Measurements from ENCODE around the gene PAK1.

PAK1 gene

DNA sequence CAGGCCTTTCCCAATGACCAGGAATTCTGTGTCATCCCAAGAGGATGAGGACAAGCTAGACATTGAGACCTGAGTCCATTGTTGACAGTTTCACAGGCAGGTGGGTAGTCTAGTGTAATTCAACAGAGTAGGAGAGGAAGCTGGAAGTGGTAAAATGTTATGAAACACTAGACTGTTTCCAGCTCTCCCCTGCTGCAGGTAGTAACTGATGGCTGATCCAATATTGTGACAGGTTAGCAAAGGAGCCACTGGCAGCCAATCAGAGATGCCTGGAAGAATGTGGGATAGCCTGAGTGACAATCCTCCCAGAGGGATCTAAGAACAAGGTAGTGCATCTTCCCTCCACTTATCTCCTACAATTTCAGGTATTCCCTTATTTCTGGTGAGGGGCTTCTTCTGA lies 161.8 kb downstream of the PAK1 start:
- TF ChIP-seq SNAI2 (CRISPR knock-in tag; IDR thresholded peaks at IDR 0.05) = no peak
- no peak for TF ChIP-seq ZFP30 (CRISPR knock-in tag; IDR thresholded peaks at IDR 0.05)
- TF ChIP-seq GLIS3 (CRISPR knock-in tag; IDR thresholded peaks at IDR 0.05) = no peak
- TF ChIP-seq ESRRG (CRISPR knock-in tag; IDR thresholded peaks at IDR 0.05) = no peak
- no peak for ATAC-seq

DNA sequence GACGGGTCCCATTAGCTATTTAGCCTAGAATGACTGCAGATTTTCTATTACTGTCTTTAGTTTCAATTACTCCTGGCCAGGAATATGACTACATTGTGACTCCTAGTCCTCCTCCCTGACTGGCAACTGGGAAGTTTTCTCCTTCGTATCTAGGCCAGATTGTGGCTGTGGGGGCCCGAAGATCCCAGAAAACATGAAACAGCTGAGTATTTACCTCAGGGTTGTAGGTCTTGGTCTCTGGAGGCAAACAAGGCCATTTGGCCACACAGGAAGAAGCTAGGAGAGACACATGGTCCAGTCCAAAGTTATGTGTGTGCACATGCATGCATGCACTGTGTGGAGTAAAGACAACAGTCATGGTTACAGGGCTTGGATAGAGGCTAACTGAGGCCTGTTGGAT lies 162.2 kb downstream of the PAK1 start:
- TF ChIP-seq ZNF8 (CRISPR knock-in tag; IDR thresholded peaks at IDR 0.05) (no peak), SNAI2 (CRISPR knock-in tag; IDR thresholded peaks at IDR 0.05) (no peak), ZC3H10 (CRISPR knock-in tag; IDR thresholded peaks at IDR 0.05) (no peak), CSDC2 (CRISPR knock-in tag; IDR thresholded peaks at IDR 0.05) (no peak), TOX (CRISPR knock-in tag; IDR thresholded peaks at IDR 0.05; ENCODE audit: borderline replicate concordance) (no peak), GLIS3 (CRISPR knock-in tag; IDR thresholded peaks at IDR 0.05) (no peak), ZNF70 (CRISPR knock-in tag; IDR thresholded peaks at IDR 0.05) (no peak), ISL1 (CRISPR knock-in tag; IDR thresholded peaks at IDR 0.05) (no peak), OSR1 (CRISPR knock-in tag; IDR thresholded peaks at IDR 0.05) (no peak), BACH2 (CRISPR knock-in tag; IDR thresholded peaks at IDR 0.05; ENCODE audit: borderline replicate concordance) (no peak), TCF4 (CRISPR knock-in tag; IDR thresholded peaks at IDR 0.05; ENCODE audit: borderline replicate concordance) (no peak)
- TF ChIP-seq, protein P1, sequence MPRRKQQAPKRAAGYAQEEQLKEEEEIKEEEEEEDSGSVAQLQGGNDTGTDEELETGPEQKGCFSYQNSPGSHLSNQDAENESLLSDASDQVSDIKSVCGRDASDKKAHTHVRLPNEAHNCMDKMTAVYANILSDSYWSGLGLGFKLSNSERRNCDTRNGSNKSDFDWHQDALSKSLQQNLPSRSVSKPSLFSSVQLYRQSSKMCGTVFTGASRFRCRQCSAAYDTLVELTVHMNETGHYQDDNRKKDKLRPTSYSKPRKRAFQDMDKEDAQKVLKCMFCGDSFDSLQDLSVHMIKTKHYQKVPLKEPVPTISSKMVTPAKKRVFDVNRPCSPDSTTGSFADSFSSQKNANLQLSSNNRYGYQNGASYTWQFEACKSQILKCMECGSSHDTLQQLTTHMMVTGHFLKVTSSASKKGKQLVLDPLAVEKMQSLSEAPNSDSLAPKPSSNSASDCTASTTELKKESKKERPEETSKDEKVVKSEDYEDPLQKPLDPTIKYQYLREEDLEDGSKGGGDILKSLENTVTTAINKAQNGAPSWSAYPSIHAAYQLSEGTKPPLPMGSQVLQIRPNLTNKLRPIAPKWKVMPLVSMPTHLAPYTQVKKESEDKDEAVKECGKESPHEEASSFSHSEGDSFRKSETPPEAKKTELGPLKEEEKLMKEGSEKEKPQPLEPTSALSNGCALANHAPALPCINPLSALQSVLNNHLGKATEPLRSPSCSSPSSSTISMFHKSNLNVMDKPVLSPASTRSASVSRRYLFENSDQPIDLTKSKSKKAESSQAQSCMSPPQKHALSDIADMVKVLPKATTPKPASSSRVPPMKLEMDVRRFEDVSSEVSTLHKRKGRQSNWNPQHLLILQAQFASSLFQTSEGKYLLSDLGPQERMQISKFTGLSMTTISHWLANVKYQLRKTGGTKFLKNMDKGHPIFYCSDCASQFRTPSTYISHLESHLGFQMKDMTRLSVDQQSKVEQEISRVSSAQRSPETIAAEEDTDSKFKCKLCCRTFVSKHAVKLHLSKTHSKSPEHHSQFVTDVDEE (CRISPR knock-in tag; IDR thresholded peaks at IDR 0.05) = no peak
- TF ChIP-seq, protein P2, sequence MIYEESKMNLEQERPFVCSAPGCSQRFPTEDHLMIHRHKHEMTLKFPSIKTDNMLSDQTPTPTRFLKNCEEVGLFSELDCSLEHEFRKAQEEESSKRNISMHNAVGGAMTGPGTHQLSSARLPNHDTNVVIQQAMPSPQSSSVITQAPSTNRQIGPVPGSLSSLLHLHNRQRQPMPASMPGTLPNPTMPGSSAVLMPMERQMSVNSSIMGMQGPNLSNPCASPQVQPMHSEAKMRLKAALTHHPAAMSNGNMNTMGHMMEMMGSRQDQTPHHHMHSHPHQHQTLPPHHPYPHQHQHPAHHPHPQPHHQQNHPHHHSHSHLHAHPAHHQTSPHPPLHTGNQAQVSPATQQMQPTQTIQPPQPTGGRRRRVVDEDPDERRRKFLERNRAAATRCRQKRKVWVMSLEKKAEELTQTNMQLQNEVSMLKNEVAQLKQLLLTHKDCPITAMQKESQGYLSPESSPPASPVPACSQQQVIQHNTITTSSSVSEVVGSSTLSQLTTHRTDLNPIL (CRISPR knock-in tag; IDR thresholded peaks at IDR 0.05; ENCODE audit: low read depth) = no peak
- no peak for ATAC-seq

DNA sequence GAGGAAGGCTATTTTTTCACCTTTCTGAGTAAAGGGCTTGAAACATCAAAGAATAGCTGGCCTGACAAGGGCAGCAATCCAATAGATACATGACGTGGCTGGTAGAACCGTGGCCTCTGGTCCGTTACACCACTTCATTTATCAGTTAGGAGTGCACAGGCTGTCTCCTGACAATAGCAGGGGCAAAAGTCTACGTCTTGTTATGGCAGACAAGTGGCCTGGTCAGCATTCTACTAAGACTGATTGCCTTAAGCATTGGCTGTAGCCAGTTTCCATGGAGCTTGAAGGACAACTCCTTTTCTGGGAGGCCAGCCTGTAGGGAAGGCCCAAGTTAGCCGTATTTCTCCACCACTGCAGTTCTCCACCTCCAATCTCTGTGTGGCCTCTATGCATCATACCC lies 163.2 kb downstream of the PAK1 start:
- no peak for TF ChIP-seq RARB (CRISPR knock-in tag; IDR thresholded peaks at IDR 0.05)
- no peak for TF ChIP-seq TOX (CRISPR knock-in tag; IDR thresholded peaks at IDR 0.05; ENCODE audit: borderline replicate concordance)
- no peak for TF ChIP-seq ISL1 (CRISPR knock-in tag; IDR thresholded peaks at IDR 0.05)
- no peak for ATAC-seq

DNA sequence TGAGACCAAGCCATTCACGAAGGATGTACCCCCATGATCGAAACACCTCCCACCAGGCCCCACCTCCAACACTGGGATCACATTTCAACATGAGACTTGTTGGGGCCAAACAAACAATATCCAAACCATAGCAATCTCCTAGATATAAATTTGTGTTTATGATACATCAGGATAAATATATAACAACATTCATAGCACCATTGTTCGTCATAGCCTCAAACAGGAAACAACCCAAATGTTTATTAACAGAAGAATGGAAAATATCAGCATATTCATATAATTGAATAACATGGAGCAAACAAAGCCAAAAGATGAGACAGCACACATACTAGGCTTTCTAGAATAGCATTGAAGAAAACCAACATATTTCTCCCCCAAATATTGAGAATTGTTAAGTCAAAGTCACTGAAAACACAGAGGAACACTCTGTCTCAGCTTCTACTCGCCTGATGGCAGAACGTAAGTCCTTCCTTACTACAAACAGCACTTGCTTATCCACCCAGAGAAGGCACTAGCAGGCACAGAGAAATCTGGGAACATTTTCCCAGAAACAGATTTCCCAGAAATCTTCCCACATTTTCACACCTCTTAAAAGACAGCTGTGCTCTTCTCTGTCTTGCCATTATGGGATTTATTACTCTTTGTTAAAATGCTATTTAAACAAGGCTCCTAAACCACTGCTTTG lies 164.4 kb downstream of the PAK1 start:
- no peak for TF ChIP-seq ZNF8 (CRISPR knock-in tag; IDR thresholded peaks at IDR 0.05)
- no peak for TF ChIP-seq BACH2 (CRISPR knock-in tag; IDR thresholded peaks at IDR 0.05; ENCODE audit: borderline replicate concordance)
- TF ChIP-seq, protein P1 (CRISPR knock-in tag; IDR thresholded peaks at IDR 0.05) = no peak
- TF ChIP-seq ESRRG (CRISPR knock-in tag; IDR thresholded peaks at IDR 0.05) = no peak
- TF ChIP-seq, protein P3, sequence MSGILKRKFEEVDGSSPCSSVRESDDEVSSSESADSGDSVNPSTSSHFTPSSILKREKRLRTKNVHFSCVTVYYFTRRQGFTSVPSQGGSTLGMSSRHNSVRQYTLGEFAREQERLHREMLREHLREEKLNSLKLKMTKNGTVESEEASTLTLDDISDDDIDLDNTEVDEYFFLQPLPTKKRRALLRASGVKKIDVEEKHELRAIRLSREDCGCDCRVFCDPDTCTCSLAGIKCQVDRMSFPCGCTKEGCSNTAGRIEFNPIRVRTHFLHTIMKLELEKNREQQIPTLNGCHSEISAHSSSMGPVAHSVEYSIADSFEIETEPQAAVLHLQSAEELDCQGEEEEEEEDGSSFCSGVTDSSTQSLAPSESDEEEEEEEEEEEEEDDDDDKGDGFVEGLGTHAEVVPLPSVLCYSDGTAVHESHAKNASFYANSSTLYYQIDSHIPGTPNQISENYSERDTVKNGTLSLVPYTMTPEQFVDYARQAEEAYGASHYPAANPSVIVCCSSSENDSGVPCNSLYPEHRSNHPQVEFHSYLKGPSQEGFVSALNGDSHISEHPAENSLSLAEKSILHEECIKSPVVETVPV (CRISPR knock-in tag; IDR thresholded peaks at IDR 0.05) = no peak
- TF ChIP-seq OSR1 (CRISPR knock-in tag; IDR thresholded peaks at IDR 0.05) = no peak
- no peak for TF ChIP-seq CSDC2 (CRISPR knock-in tag; IDR thresholded peaks at IDR 0.05)
- TF ChIP-seq ZFP3 (CRISPR knock-in tag; IDR thresholded peaks at IDR 0.05) = no peak
- no peak for TF ChIP-seq ZNF565 (CRISPR knock-in tag; conservative IDR thresholded peaks at IDR 0.05; ENCODE audit: low read depth)
- TF ChIP-seq TCF4 (CRISPR knock-in tag; IDR thresholded peaks at IDR 0.05; ENCODE audit: borderline replicate concordance) = no peak
- TF ChIP-seq, protein P4, sequence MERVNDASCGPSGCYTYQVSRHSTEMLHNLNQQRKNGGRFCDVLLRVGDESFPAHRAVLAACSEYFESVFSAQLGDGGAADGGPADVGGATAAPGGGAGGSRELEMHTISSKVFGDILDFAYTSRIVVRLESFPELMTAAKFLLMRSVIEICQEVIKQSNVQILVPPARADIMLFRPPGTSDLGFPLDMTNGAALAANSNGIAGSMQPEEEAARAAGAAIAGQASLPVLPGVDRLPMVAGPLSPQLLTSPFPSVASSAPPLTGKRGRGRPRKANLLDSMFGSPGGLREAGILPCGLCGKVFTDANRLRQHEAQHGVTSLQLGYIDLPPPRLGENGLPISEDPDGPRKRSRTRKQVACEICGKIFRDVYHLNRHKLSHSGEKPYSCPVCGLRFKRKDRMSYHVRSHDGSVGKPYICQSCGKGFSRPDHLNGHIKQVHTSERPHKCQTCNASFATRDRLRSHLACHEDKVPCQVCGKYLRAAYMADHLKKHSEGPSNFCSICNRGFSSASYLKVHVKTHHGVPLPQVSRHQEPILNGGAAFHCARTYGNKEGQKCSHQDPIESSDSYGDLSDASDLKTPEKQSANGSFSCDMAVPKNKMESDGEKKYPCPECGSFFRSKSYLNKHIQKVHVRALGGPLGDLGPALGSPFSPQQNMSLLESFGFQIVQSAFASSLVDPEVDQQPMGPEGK (CRISPR knock-in tag; IDR thresholded peaks at IDR 0.05; ENCODE audit: borderline replicate concordance) = no peak
- no peak for TF ChIP-seq GLIS3 (CRISPR knock-in tag; IDR thresholded peaks at IDR 0.05)
- no peak for TF ChIP-seq ISL1 (CRISPR knock-in tag; IDR thresholded peaks at IDR 0.05)
- ATAC-seq = no peak

Data from SK-N-SH treated with all-trans-retinoic acid at 6 μM for 48 hours (cell line).